Measurements from ENCODE around the gene TSHR. TPM values are rescaled to one million over a fixed set of nuclear protein-coding genes. Genes with fewer than 3 reads are reported as not detected.
"Not testable (repeated sequence)": the region's sequence is repeated elsewhere in the genome, so short reads cannot be mapped to it uniquely, and the experiment has no call there.

TSHR gene
- total RNA-seq, 3 donors from 2014 or later (not counting 1 experiment from before 2014, with no cell fraction given) = 0.80 TPM; not detected in 2

- TF ChIP-seq CTCF (IDR thresholded peaks at IDR 0.05) = no peak
- Histone ChIP-seq H3K9me3 (ENCODE audit: control insufficient read depth, insufficient read depth, low read length) (no peaks in the 10 kb centered on the region), H3K36me3 (ENCODE audit: control insufficient read depth, insufficient read depth, low read length) (no peaks in the 10 kb centered on the region), H3K27ac (ENCODE audit: low read length) (no peak overlapping the region), H3K4me3 (ENCODE audit: low read length) (no peak overlapping the region), H3K4me1 (ENCODE audit: control insufficient read depth, insufficient read depth, low read length) (no peaks in the 10 kb centered on the region), H3K27me3 (ENCODE audit: control insufficient read depth, insufficient read depth, low read length) (peaks cover 2% of the 10 kb centered on the region)
- no peaks in the 10 kb centered on the region for H3K9me3 Mint-ChIP-seq
- peaks cover 8 to 41% of the 10 kb centered on the region in 2 donors for H3K27me3 Mint-ChIP-seq (ENCODE audit: low read depth in 2 of 2)
- ATAC-seq (no peak), DNase-seq (no peak)
- WGBS (ENCODE audit: insufficient coverage) = 68% methylated on average over 3 of the region's 3 CpGs
- no peaks in the 10 kb centered on the region for H3K36me3 Mint-ChIP-seq
- H3K4me1 Mint-ChIP-seq = no peaks in the 10 kb centered on the region
- no peak overlapping the region for H3K27ac Mint-ChIP-seq
- no peak overlapping the region for H3K4me3 Mint-ChIP-seq
- intact Hi-C loops (cut with micrococcal nuclease) = no loop called here
Observed at GRCh38 chr14:81018251-81018650, 62.8 kb downstream of the TSHR start.

DNA sequence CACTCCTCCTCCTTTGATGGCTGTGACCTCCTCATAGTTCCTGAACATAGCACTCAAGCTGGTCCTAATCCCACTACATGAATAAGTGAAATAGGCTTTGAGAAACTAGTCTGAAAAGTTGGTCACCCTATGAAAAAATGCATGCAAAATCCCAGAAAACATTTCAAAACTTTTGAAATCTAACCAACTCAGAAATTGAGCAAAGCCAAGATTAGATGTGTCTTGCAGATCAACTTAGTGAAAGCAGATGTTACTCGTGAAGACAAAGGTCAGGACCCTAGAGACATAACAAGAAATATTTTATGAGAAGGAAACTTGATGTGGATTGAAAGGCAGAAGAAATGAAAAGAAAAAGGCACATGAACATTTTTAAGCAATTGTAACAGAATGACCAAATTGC, 63.3 kb downstream of the TSHR start:
- H3K36me3 ChIP-seq (ENCODE audit: control insufficient read depth, insufficient read depth, low read length) = no peaks in the 10 kb centered on the region
- no peak overlapping the region for H3K4me3 ChIP-seq (ENCODE audit: low read length)
- TF ChIP-seq CTCF (IDR thresholded peaks at IDR 0.05) = no peak
- WGBS (ENCODE audit: insufficient coverage) = 73% methylated on average over 1 of the region's 1 CpG
- H3K36me3 Mint-ChIP-seq = no peaks in the 10 kb centered on the region
- no peaks in the 10 kb centered on the region for H3K9me3 Mint-ChIP-seq
- no peak overlapping the region for H3K27ac Mint-ChIP-seq
- no peaks in the 10 kb centered on the region for H3K4me1 Mint-ChIP-seq
- ATAC-seq (no peak), DNase-seq (no peak)
- intact Hi-C loops (cut with micrococcal nuclease) = no loop called here
- no peaks in the 10 kb centered on the region for H3K9me3 ChIP-seq (ENCODE audit: control insufficient read depth, insufficient read depth, low read length)
- H3K27ac ChIP-seq (ENCODE audit: low read length) = no peak overlapping the region
- H3K27me3 ChIP-seq (ENCODE audit: control insufficient read depth, insufficient read depth, low read length) = peaks cover 2% of the 10 kb centered on the region
- no peak overlapping the region for H3K4me3 Mint-ChIP-seq
- peaks cover 8 to 39% of the 10 kb centered on the region in 2 donors for H3K27me3 Mint-ChIP-seq (ENCODE audit: low read depth in 2 of 2)
- no peaks in the 10 kb centered on the region for H3K4me1 ChIP-seq (ENCODE audit: control insufficient read depth, insufficient read depth, low read length)

GRCh38 chr14:81019113-81019512, 63.7 kb downstream of the TSHR start:
- H3K4me1 Mint-ChIP-seq; intact Hi-C loops (cut with micrococcal nuclease); ATAC-seq; H3K9me3 Mint-ChIP-seq; DNase-seq; H3K36me3 ChIP-seq (ENCODE audit: control insufficient read depth, insufficient read depth, low read length); H3K27ac Mint-ChIP-seq; H3K9me3 ChIP-seq (ENCODE audit: control insufficient read depth, insufficient read depth, low read length); H3K27me3 ChIP-seq (ENCODE audit: control insufficient read depth, insufficient read depth, low read length); H3K4me1 ChIP-seq (ENCODE audit: control insufficient read depth, insufficient read depth, low read length); H3K27ac ChIP-seq (ENCODE audit: low read length); H3K4me3 Mint-ChIP-seq; H3K4me3 ChIP-seq (ENCODE audit: low read length); H3K36me3 Mint-ChIP-seq: not testable (repeated sequence)
- 100% methylated on average over 2 of the region's 2 CpGs for WGBS (ENCODE audit: insufficient coverage)
- peaks cover 7 to 35% of the 10 kb centered on the region in 2 donors for H3K27me3 Mint-ChIP-seq (ENCODE audit: low read depth in 2 of 2)

GRCh38 chr14:81023095-81023710, 67.8 kb downstream of the TSHR start:
- Histone ChIP-seq H3K27ac (ENCODE audit: low read length) (no peak overlapping the region), H3K9me3 (ENCODE audit: control insufficient read depth, insufficient read depth, low read length) (no peaks in the 10 kb centered on the region), H3K4me1 (ENCODE audit: control insufficient read depth, insufficient read depth, low read length) (no peaks in the 10 kb centered on the region), H3K27me3 (ENCODE audit: control insufficient read depth, insufficient read depth, low read length) (no peaks in the 10 kb centered on the region), H3K4me3 (ENCODE audit: low read length) (no peak overlapping the region), H3K36me3 (ENCODE audit: control insufficient read depth, insufficient read depth, low read length) (no peaks in the 10 kb centered on the region)
- Mint-ChIP-seq H3K27me3 (ENCODE audit: low read depth in 2 of 2) (peaks cover 3 to 29% of the 10 kb centered on the region in 2 donors), H3K4me3 (no peak overlapping the region), H3K4me1 (no peaks in the 10 kb centered on the region), H3K27ac (no peak overlapping the region), H3K36me3 (no peaks in the 10 kb centered on the region), H3K9me3 (no peaks in the 10 kb centered on the region)
- intact Hi-C loops (cut with micrococcal nuclease) = no loop called here
- no peak for ATAC-seq
- no peak for DNase-seq
- TF ChIP-seq CTCF (IDR thresholded peaks at IDR 0.05) = no peak
